HEK293T (cell line): ENCODE results near the gene SPATA12.

Experiments
- CTCF ChIA-PET: fragments of 350-600 bp; formaldehyde crosslinking; extraction: SDS; loops from one replicate; lab custom pipeline; 2021; ENCODE audit warnings: antibody characterized with exemption, inconsistent platforms; lab: Yijun Ruan, JAX
- POLR2A ChIA-PET: fragments of 350-600 bp; formaldehyde crosslinking; extraction: SDS; loops from one replicate; lab custom pipeline; 2020; ENCODE audit warnings: antibody characterized with exemption, inconsistent platforms; lab: Yijun Ruan, JAX
- DNase-seq: peaks from one replicate; pipeline ENCODE4 v3.0.0; 2012; ENCODE audit warnings: mixed read lengths; ENCODE audit errors: extremely low spot score
- ARNT ChIP-seq: fragments of 450-650 bp; IDR thresholded peaks from 2 replicates; pipeline ENCODE4 v1.6.1; 2017; ENCODE audit warnings: mild to moderate bottlenecking
- BHLHE40 ChIP-seq: fragments of 450-650 bp; IDR thresholded peaks from 2 replicates; pipeline ENCODE4 v1.6.1; 2016; ENCODE audit warnings: mild to moderate bottlenecking, moderate library complexity, borderline replicate concordance
- CTBP1 ChIP-seq: fragments of 450-650 bp; IDR thresholded peaks from 2 replicates; pipeline ENCODE4 v1.6.1; 2016; ENCODE audit warnings: borderline replicate concordance
- ELF4 ChIP-seq: fragments of 450-650 bp; IDR thresholded peaks from 2 replicates; pipeline ENCODE4 v1.6.1; 2017; ENCODE audit warnings: antibody characterized with exemption
- FOXA1 ChIP-seq: fragments of 450-650 bp; IDR thresholded peaks from 2 replicates; pipeline ENCODE4 v1.6.1; 2016; ENCODE audit warnings: mild to moderate bottlenecking
- FOXK2 ChIP-seq: fragments of 450-650 bp; IDR thresholded peaks from 2 replicates; pipeline ENCODE4 v1.6.1; 2016; ENCODE audit warnings: mild to moderate bottlenecking
- FOXM1 ChIP-seq: fragments of 450-650 bp; IDR thresholded peaks from 2 replicates; pipeline ENCODE4 v1.6.1; 2017; ENCODE audit warnings: mild to moderate bottlenecking, borderline replicate concordance
- HDGF ChIP-seq: fragments of 450-650 bp; IDR thresholded peaks from 2 replicates; pipeline ENCODE4 v1.6.1; 2017; ENCODE audit warnings: antibody characterized with exemption, borderline replicate concordance
- L3MBTL2 ChIP-seq: fragments of 450-650 bp; conservative IDR thresholded peaks from 2 replicates; pipeline ENCODE4 v1.6.1; 2016; ENCODE audit warnings: mild to moderate bottlenecking
- LEF1 ChIP-seq: fragments of 450-650 bp; IDR thresholded peaks from 2 replicates; pipeline ENCODE4 v1.6.1; 2017; ENCODE audit warnings: mild to moderate bottlenecking, borderline replicate concordance
- NFRKB ChIP-seq: fragments of 450-650 bp; IDR thresholded peaks from 2 replicates; pipeline ENCODE4 v1.6.1; 2016; ENCODE audit warnings: mild to moderate bottlenecking, moderate library complexity
- PKNOX1 ChIP-seq: fragments of 450-650 bp; IDR thresholded peaks from 2 replicates; pipeline ENCODE4 v1.6.1; 2016
- SP1 ChIP-seq: fragments of 450-650 bp; IDR thresholded peaks from 2 replicates; pipeline ENCODE4 v1.6.1; 2017
- SUZ12 ChIP-seq: fragments of 450-650 bp; IDR thresholded peaks from 2 replicates; pipeline ENCODE4 v1.6.1; 2016; ENCODE audit warnings: mild to moderate bottlenecking
- TARDBP ChIP-seq: fragments of 450-650 bp; IDR thresholded peaks from 2 replicates; pipeline ENCODE4 v1.6.1; 2016
- ZNF384 ChIP-seq: fragments of 450-650 bp; IDR thresholded peaks from 2 replicates; pipeline ENCODE4 v1.6.1; 2016

Gene SPATA12

GRCh38 chr3:57031631-57032541 lies 28.6 kb upstream of the SPATA12 start:
- POLR2A ChIA-PET: no interaction called here
- no peak for DNase-seq
- CTCF ChIA-PET: no interaction called here
- TF ChIP-seq TARDBP (no peak), SP1 (no peak), NFRKB (no peak), FOXM1 (no peak), FOXK2 (no peak), ZNF384 (no peak), FOXA1 (no peak), L3MBTL2 (no peak), ARNT (no peak), BHLHE40 (no peak), HDGF (no peak), ELF4 (no peak), SUZ12 (no peak), LEF1 (no peak), PKNOX1 (no peak), CTBP1 (no peak)

- no peak for DNase-seq
- TF ChIP-seq NFRKB (no peak), ELF4 (no peak), L3MBTL2 (no peak), LEF1 (no peak), FOXM1 (no peak), ZNF384 (no peak), CTBP1 (no peak), SP1 (no peak), TARDBP (no peak)
- POLR2A ChIA-PET: no interaction called here
- CTCF ChIA-PET: no interaction called here
Observed at GRCh38 chr3:57036952-57037351, 23.5 kb upstream of the SPATA12 start.

- ChIA-PET POLR2A (no interaction called here), CTCF (no interaction called here)
- no peak for DNase-seq
- TF ChIP-seq FOXK2 (no peak), SP1 (no peak), PKNOX1 (no peak), ARNT (no peak), HDGF (no peak), BHLHE40 (no peak), ELF4 (no peak), ZNF384 (no peak), CTBP1 (no peak), FOXM1 (no peak), L3MBTL2 (no peak), SUZ12 (no peak), NFRKB (no peak)
Observed at GRCh38 chr3:57038466-57039164, 21.8 kb upstream of the SPATA12 start.

GRCh38 chr3:57041674-57042073 lies 18.8 kb upstream of the SPATA12 start:
- TF ChIP-seq ARNT: no peak
- TF ChIP-seq BHLHE40: no peak
- TF ChIP-seq ZNF384: no peak
- no peak for TF ChIP-seq ELF4
- ChIA-PET POLR2A (no interaction called here), CTCF (no interaction called here)
- DNase-seq: no peak

GRCh38 chr3:57043518-57043917 lies 16.9 kb upstream of the SPATA12 start:
- DNase-seq: no peak
- CTCF ChIA-PET: interaction anchor here (0.6 kb wide), 1 partner anchor 52 kb away, joined by 3 read pairs; no protein-coding TSS in a partner anchor
- TF ChIP-seq FOXA1 (no peak), SUZ12 (no peak), ARNT (no peak), ELF4 (no peak), NFRKB (no peak), L3MBTL2 (no peak), TARDBP (no peak), ZNF384 (no peak), BHLHE40 (no peak), CTBP1 (no peak), LEF1 (no peak), FOXM1 (no peak), SP1 (no peak), PKNOX1 (no peak), FOXK2 (no peak), HDGF (no peak)
- POLR2A ChIA-PET: no interaction called here
